GM12878 (cell line): ENCODE data around the gene SLC37A1. TPM values are rescaled to one million over a fixed set of nuclear protein-coding genes. Genes with fewer than 3 reads are reported as not detected.
"Not testable (repeated sequence)": the region's sequence is repeated elsewhere in the genome, so short reads cannot be mapped to it uniquely, and the experiment has no call there.

ENCODE experiments used
- ATAC-seq: fragments of 200-7000 bp; cut with Tn5 transposase; 3 replicates; pipeline ENCODE4 v1.9.1; 2020; ENCODE audit warnings: mild to moderate bottlenecking, moderate library complexity
- BruUV-seq: library from RNA; stranded (reverse); fragments of 400-500 nt; replicated peaks from 2 replicates; lab custom pipeline; 2021; lab: Mats Ljungman, UMichigan
- CTCF ChIA-PET: fragments of 300-600 bp; sonication (Branson Sonifier 250); formaldehyde crosslinking; extraction: SDS; loops from one replicate; lab custom pipeline; 2021; ENCODE audit warnings: inconsistent platforms; lab: Yijun Ruan, JAX
- POLR2A ChIA-PET: fragments of 350-600 bp; formaldehyde crosslinking; extraction: SDS; loops from one replicate; lab custom pipeline; 2021; ENCODE audit warnings: inconsistent platforms; lab: Charles Lee
- RAD21 ChIA-PET: fragments of 300-600 bp; sonication (Branson Sonifier 250); formaldehyde crosslinking; loops from one replicate; lab custom pipeline; 2023; ENCODE audit warnings: antibody characterized with exemption; ENCODE audit not compliant: unreplicated experiment; lab: Charles Lee
- SMC1A ChIA-PET: fragments of 300-600 bp; sonication (Branson Sonifier 250); formaldehyde crosslinking; loops from one replicate; lab custom pipeline; 2023; ENCODE audit not compliant: unreplicated experiment, uncharacterized antibody; lab: Charles Lee
- DNase-seq: peaks from one replicate; pipeline ENCODE4 v3.0.0-alpha.2; 2011; ENCODE audit warnings: low read depth, low spot score
- FAIRE-seq: peaks from 3 replicates; lab custom pipeline; 2011; peaks lifted over from hg19 to GRCh38; lab: Jason Lieb, UNC
- H2AFZ ChIP-seq: 2 replicates; pipeline ENCODE4 v1.6.0; 2011; ENCODE audit warnings: low read depth, low read length, control low read depth; ENCODE audit not compliant: control insufficient read depth
- H3K27ac ChIP-seq: 2 replicates; pipeline ENCODE4 v1.5.1; 2011; ENCODE audit warnings: control low read depth; ENCODE audit not compliant: control insufficient read depth, insufficient read depth
- H3K27me3 ChIP-seq, 2 experiments: replicated peaks in 1 of 2; 2 replicates each; pipeline versions ENCODE4 v1.6.0 to v1.6.1; 2011; ENCODE audit warnings: low read length in 1 of 2; ENCODE audit not compliant: control insufficient read depth in 2 of 2, insufficient read depth in 2 of 2
- H3K36me3 ChIP-seq, 2 experiments: 2 replicates each; pipeline ENCODE4 v1.5.1; 2011; ENCODE audit warnings: low read length in 1 of 2; ENCODE audit not compliant: control insufficient read depth in 2 of 2, insufficient read depth in 2 of 2
- H3K4me1 ChIP-seq: 2 replicates; pipeline ENCODE4 v1.6.1; 2011; ENCODE audit warnings: mild to moderate bottlenecking, low read length, moderate library complexity, mixed read lengths; ENCODE audit not compliant: control insufficient read depth, insufficient read depth
- H3K4me2 ChIP-seq: 2 replicates; pipeline ENCODE4 v1.6.0; 2011; ENCODE audit warnings: control low read depth; ENCODE audit not compliant: control insufficient read depth, insufficient read depth
- H3K4me3 ChIP-seq: fragments of 200-600 bp; sonication (generic); 2 replicates; pipeline ENCODE4 v1.5.1; 2016
- H3K79me2 ChIP-seq: 2 replicates; pipeline ENCODE4 v1.6.0; 2011; ENCODE audit warnings: low read length; ENCODE audit not compliant: control insufficient read depth, insufficient read depth
- H3K9ac ChIP-seq: 2 replicates; pipeline ENCODE4 v1.8.0; 2011; ENCODE audit warnings: low read length, control low read depth, mixed read lengths; ENCODE audit not compliant: control insufficient read depth, insufficient read depth
- H3K9me3 ChIP-seq: replicated peaks from 3 replicates; pipeline ENCODE4 v1.5.1; 2011; ENCODE audit warnings: mild to moderate bottlenecking, low read length; ENCODE audit not compliant: control insufficient read depth, insufficient read depth
- H4K20me1 ChIP-seq: 2 replicates; pipeline ENCODE4 v1.6.0; 2011; ENCODE audit not compliant: control insufficient read depth, insufficient read depth
- BRCA1 ChIP-seq: IDR thresholded peaks from 2 replicates; pipeline ENCODE4 v1.6.1; 2011; ENCODE audit warnings: low read depth, low read length, improper control_type of control experiment
- EED ChIP-seq: sonication (generic); IDR thresholded peaks from 2 replicates; pipeline ENCODE4 v1.6.1; 2016; ENCODE audit warnings: antibody characterized with exemption, low read depth
- GABPA ChIP-seq: IDR thresholded peaks from 2 replicates; pipeline ENCODE4 v1.6.1; 2014; ENCODE audit warnings: antibody characterized with exemption, low read depth, mild to moderate bottlenecking, inconsistent platforms
- NR2C1 ChIP-seq: fragments of 450-650 bp; IDR thresholded peaks from 2 replicates; pipeline ENCODE4 v1.6.1; 2017; ENCODE audit warnings: antibody characterized with exemption, mild to moderate bottlenecking, moderate library complexity
- RUNX3 ChIP-seq: IDR thresholded peaks from 2 replicates; pipeline ENCODE4 v1.6.1; 2012; ENCODE audit warnings: low read length, inconsistent platforms
- SMARCA5 ChIP-seq: fragments of 450-650 bp; IDR thresholded peaks from 2 replicates; pipeline ENCODE4 v1.6.1; 2017; ENCODE audit warnings: mild to moderate bottlenecking
- USF2 ChIP-seq: IDR thresholded peaks from 2 replicates; pipeline ENCODE4 v1.6.1; 2011; ENCODE audit warnings: low read depth, low read length, improper control_type of control experiment, borderline replicate concordance
- ZBTB11 ChIP-seq: fragments of 450-650 bp; formaldehyde crosslinking; IDR thresholded peaks from 2 replicates; pipeline ENCODE4 v1.5.0; 2022; ENCODE audit warnings: mild to moderate bottlenecking, missing genetic modification characterization
- WGBS: methylation state at CpG from one replicate; pipeline ENCODE4 v1.1.6; 2016; ENCODE audit warnings: low lambda C conversion rate; ENCODE audit not compliant: insufficient replicate concordance, insufficient coverage; ENCODE audit errors: missing lambda C conversion rate; 5-methylcytosine and 5-hydroxymethylcytosine counted together
- in situ Hi-C: fragments of 300-500 bp; cut with MboI; formaldehyde crosslinking; loops from 9 replicates; pipeline ENCODE4 v1.14.3; 2018; ENCODE audit warnings: mixed read lengths
- intact Hi-C: fragments of 100-400 bp; cut with micrococcal nuclease; formaldehyde crosslinking; loops from one replicate; pipeline ENCODE4 v1.14.2; 2022; ENCODE audit not compliant: unreplicated experiment
- polyA plus RNA-seq, 11 experiments: library from polyadenylated mRNA; depleted of rRNA in 4 of 11; unstranded in 6 of 11; stranded (reverse) in 5 of 11; fragments of >200 nt; fragmentation: Nextera tagmentation in 4 of 11; fragmentation: Illumina TruSeq in 1 of 11; extraction: Ambion mirVana in 4 of 11; extraction: Trizol in 1 of 11; gene quantifications; 1 replicate in 1 of 11; 2 replicates in 10 of 11; pipeline versions ENCODE4 v1.2.1 to v1.2.3, GENCODE V29; 2011 to 2016; ENCODE audit warnings: inconsistent platforms in 2 of 11, missing spikeins in 2 of 11, low read depth in 1 of 11
- total RNA-seq, 4 experiments: library from RNA; depleted of rRNA in 3 of 4; stranded (reverse); fragments of >200 nt in 3 of 4; fragmentation: Illumina TruSeq in 1 of 4; extraction: Trizol in 1 of 4; gene quantifications; 2 replicates each; pipeline versions ENCODE4 v1.2.1 to v1.2.3, GENCODE V29; 2013 to 2021

SLC37A1 gene
- total and polyA plus RNA-seq, 10 of the 15 experiments (the other 5 are each of a cell fraction or from before 2014, with no cell fraction given): 1.1 to 35.5 (median 24.4) TPM

GRCh38 chr21:42627527-42628289, 114.1 kb downstream of the SLC37A1 start:
- WGBS: 41% methylated on average over 15 of the region's 15 CpGs
- Histone ChIP-seq H3K4me1 (no peaks in the 10 kb centered on the region), H3K9ac (no peak overlapping the region), H2AFZ (no peak overlapping the region), H3K4me3 (no peak overlapping the region), H4K20me1 (no peaks in the 10 kb centered on the region), H3K79me2 (no peaks in the 10 kb centered on the region), H3K36me3 (no peaks in the 10 kb centered on the region), H3K9me3 (no peaks in the 10 kb centered on the region; the same call in 2 of the 3 replicates), H3K27me3 (peaks cover 2 to 3% of the 10 kb centered on the region in 2 experiments; a peak in 2 of 4 replicates), H3K27ac (no peak overlapping the region), H3K4me2 (no peak overlapping the region)
- RAD21 ChIA-PET: no interaction called here
- DNase-seq (no peak), ATAC-seq (no peak), FAIRE-seq (no peak)
- POLR2A ChIA-PET: no interaction called here
- SMC1A ChIA-PET: no interaction called here
- in situ Hi-C loops: no loop called here
- no peak for TF ChIP-seq RUNX3
- no peak for TF ChIP-seq USF2
- TF ChIP-seq ZBTB11 (CRISPR knock-in tag): no peak
- TF ChIP-seq NR2C1: no peak
- no peak for TF ChIP-seq SMARCA5
- TF ChIP-seq EED: no peak
- TF ChIP-seq BRCA1: no peak
- TF ChIP-seq GABPA: no peak
- intact Hi-C loops: no loop called here
- BruUV-seq: no TSS peak
- CTCF ChIA-PET: interaction anchor here (0.6 kb wide), 1 partner anchor 91 kb away, joined by 3 read pairs; no protein-coding TSS in a partner anchor

GRCh38 chr21:42628466-42629061, 114.9 kb downstream of the SLC37A1 start:
- BruUV-seq, FAIRE-seq, POLR2A ChIA-PET, H3K9me3 ChIP-seq, CTCF ChIA-PET, intact Hi-C loops, ATAC-seq, H2AFZ ChIP-seq, H3K4me1 ChIP-seq, in situ Hi-C loops, H4K20me1 ChIP-seq, H3K4me2 ChIP-seq, SMC1A ChIA-PET, H3K79me2 ChIP-seq, H3K36me3 ChIP-seq, H3K27ac ChIP-seq, RAD21 ChIA-PET, H3K4me3 ChIP-seq, H3K27me3 ChIP-seq, H3K9ac ChIP-seq, DNase-seq: not testable (repeated sequence)
- 0% methylated on average over 2 of the region's 2 CpGs for WGBS
